Sigmoid colon (tissue), 4 donors: ENCODE data around the gene ASIP.

Source experiments
- CTCF ChIP-seq, 4 experiments: fragments of 450-650 bp in 3 of 4; fragments of 200-600 bp in 1 of 4; IDR thresholded peaks; one replicate each; pipeline ENCODE4 v1.5.1; 2016 to 2019; ENCODE audit warnings: antibody characterized with exemption in 4 of 4, mild to moderate bottlenecking in 3 of 4, moderate library complexity in 2 of 4
- POLR2AphosphoS5 ChIP-seq, 4 donors: sonication (generic); formaldehyde crosslinking; IDR thresholded peaks; one replicate each; pipeline ENCODE4 v1.6.1; 2017; ENCODE audit warnings: antibody characterized with exemption in 4 of 4

- TF ChIP-seq CTCF (IDR thresholded peaks at IDR 0.05), result no peak
- no peak for TF ChIP-seq POLR2AphosphoS5 (IDR thresholded peaks at IDR 0.05)
These were observed 20.7 kb upstream of the ASIP start for GRCh38 chr20:34220561-34220960.
